Stomach smooth muscle (tissue), 2 donors: ENCODE results near the gene STK11IP.

Experiments
- H3K27ac ChIP-seq: one replicate; pipeline ENCODE4 v1.7.0; 2013; ENCODE audit warnings: mild to moderate bottlenecking, low read length, inconsistent platforms
- H3K27me3 ChIP-seq, 2 donors: one replicate each; pipeline ENCODE4 v1.7.0; 2013; ENCODE audit warnings: low read length in 2 of 2; ENCODE audit not compliant: insufficient read depth in 2 of 2, control insufficient read depth in 1 of 2
- H3K36me3 ChIP-seq, 2 donors: one replicate each; pipeline ENCODE4 v1.7.0; 2013; ENCODE audit warnings: low read length in 2 of 2; ENCODE audit not compliant: control insufficient read depth in 2 of 2, insufficient read depth in 2 of 2
- H3K4me1 ChIP-seq: one replicate; pipeline ENCODE4 v1.7.0; 2013; ENCODE audit warnings: low read length; ENCODE audit not compliant: control insufficient read depth, insufficient read depth
- H3K4me3 ChIP-seq, 2 donors: one replicate each; pipeline ENCODE4 v1.7.0; 2013; ENCODE audit warnings: low read length in 2 of 2
- H3K9ac ChIP-seq, 2 donors: one replicate each; pipeline ENCODE4 v1.7.0; 2013; ENCODE audit warnings: low read length in 2 of 2, mild to moderate bottlenecking in 1 of 2
- H3K9me3 ChIP-seq, 2 donors: one replicate each; pipeline ENCODE4 v1.7.0; 2013; ENCODE audit warnings: low read length in 2 of 2; ENCODE audit not compliant: control insufficient read depth in 2 of 2
- donor health status: healthy.
- donor health status: Pancreatic carcinoma.

Gene STK11IP

GRCh38 chr2:219565130-219566080 lies 32.3 kb upstream of the STK11IP start:
- Histone ChIP-seq H3K9ac (no peak overlapping the region), H3K9me3 (no peaks in the 10 kb centered on the region), H3K4me3 (no peak overlapping the region), H3K27ac (no peak overlapping the region), H3K27me3 (no peaks in the 10 kb centered on the region), H3K4me1 (peaks cover 11% of the 10 kb centered on the region), H3K36me3 (peaks cover 21 to 34% of the 10 kb centered on the region in 2 donors)

GRCh38 chr2:219566640-219567039 lies 31.0 kb upstream of the STK11IP start:
- no peak overlapping the region for H3K9ac ChIP-seq
- H3K4me1 ChIP-seq = peaks cover 14% of the 10 kb centered on the region
- H3K4me3 ChIP-seq = no peak overlapping the region
- H3K27ac ChIP-seq = no peak overlapping the region
- H3K36me3 ChIP-seq = peaks cover 21 to 33% of the 10 kb centered on the region in 2 donors
- H3K9me3 ChIP-seq = no peaks in the 10 kb centered on the region
- H3K27me3 ChIP-seq = no peaks in the 10 kb centered on the region

GRCh38 chr2:219567131-219567530 lies 30.5 kb upstream of the STK11IP start:
- Histone ChIP-seq H3K9ac (no peak overlapping the region), H3K9me3 (no peaks in the 10 kb centered on the region), H3K4me3 (no peak overlapping the region), H3K27ac (no peak overlapping the region), H3K4me1 (peaks cover 16% of the 10 kb centered on the region), H3K36me3 (peaks cover 21 to 30% of the 10 kb centered on the region in 2 donors), H3K27me3 (no peaks in the 10 kb centered on the region)

GRCh38 chr2:219567791-219568361 lies 29.8 kb upstream of the STK11IP start:
- H3K9ac ChIP-seq = no peak overlapping the region
- peaks cover 16% of the 10 kb centered on the region for H3K4me1 ChIP-seq
- H3K9me3 ChIP-seq = no peaks in the 10 kb centered on the region
- H3K27me3 ChIP-seq = no peaks in the 10 kb centered on the region
- H3K27ac ChIP-seq = no peak overlapping the region
- peaks cover 17 to 26% of the 10 kb centered on the region in 2 donors for H3K36me3 ChIP-seq
- H3K4me3 ChIP-seq = no peak overlapping the region

- no peak overlapping the region for H3K4me3 ChIP-seq
- peaks cover 16% of the 10 kb centered on the region for H3K4me1 ChIP-seq
- no peak overlapping the region for H3K27ac ChIP-seq
- no peak overlapping the region for H3K9ac ChIP-seq
- H3K27me3 ChIP-seq = no peaks in the 10 kb centered on the region
- no peaks in the 10 kb centered on the region for H3K9me3 ChIP-seq
- peaks cover 10 to 21% of the 10 kb centered on the region in 2 donors for H3K36me3 ChIP-seq
Observed at GRCh38 chr2:219569041-219569440, 28.6 kb upstream of the STK11IP start.

GRCh38 chr2:219569635-219570034 lies 28.0 kb upstream of the STK11IP start:
- Histone ChIP-seq H3K9me3 (no peaks in the 10 kb centered on the region), H3K27me3 (no peaks in the 10 kb centered on the region), H3K4me1 (peaks cover 16% of the 10 kb centered on the region), H3K36me3 (peaks cover 5 to 17% of the 10 kb centered on the region in 2 donors), H3K27ac (no peak overlapping the region), H3K4me3 (no peak overlapping the region), H3K9ac (no peak overlapping the region)

GRCh38 chr2:219570194-219570923 lies 27.3 kb upstream of the STK11IP start:
- peak overlapping the region; percentile 49 for H3K27ac ChIP-seq
- H3K9me3 ChIP-seq = no peaks in the 10 kb centered on the region
- H3K36me3 ChIP-seq = peaks cover 0 to 14% of the 10 kb centered on the region in 2 donors
- H3K4me1 ChIP-seq = peaks cover 16% of the 10 kb centered on the region
- peak overlapping the region; percentile 62 to 78 for H3K4me3 ChIP-seq
- peak overlapping the region; percentile 62 to 69 for H3K9ac ChIP-seq
- H3K27me3 ChIP-seq = peaks cover 3 to 5% of the 10 kb centered on the region in 2 donors

GRCh38 chr2:219570924-219571310 lies 26.7 kb upstream of the STK11IP start:
- Histone ChIP-seq H3K27ac (peak overlapping the region; percentile 49), H3K4me1 (peaks cover 16% of the 10 kb centered on the region), H3K9ac (peak overlapping the region; percentile 62 to 69), H3K36me3 (peaks cover 0 to 11% of the 10 kb centered on the region in 2 donors), H3K4me3 (peak overlapping the region; percentile 62 to 78), H3K27me3 (peaks cover 5 to 9% of the 10 kb centered on the region in 2 donors), H3K9me3 (no peaks in the 10 kb centered on the region)

GRCh38 chr2:219571311-219572236 lies 26.1 kb upstream of the STK11IP start, which contains the start of gene OBSL1:
Gene OBSL1, minus strand, starts transcription at chr2:219571539. Its CDS starts 307 bp downstream, at chr2:219571232.
- Histone ChIP-seq H3K9me3 (no peaks in the 10 kb centered on the region), H3K4me3 (peak within 1 kb of the TSS; percentile 62 to 78), H3K27ac (peak within 1 kb of the TSS; percentile 66), H3K4me1 (peaks cover 16% of the 10 kb centered on the region), H3K36me3 (peaks cover 0 to 7% of the 10 kb centered on the region in 2 donors), H3K27me3 (peaks cover 10% of the 10 kb centered on the region in 2 donors), H3K9ac (peak within 1 kb of the TSS; percentile 64 to 69)
